HG03520 (cell line): ENCODE data around the gene SYCP3.
"Not testable (repeated sequence)": the region's sequence is repeated elsewhere in the genome, so short reads cannot be mapped to it uniquely, and the experiment has no call there.

ENCODE experiments used
- ATAC-seq: cut with Tn5 transposase; IDR thresholded peaks from one replicate; pipeline ENCODE4 v1.9.1; 2021; ENCODE audit warnings: mild to moderate bottlenecking, moderate library complexity; ENCODE audit not compliant: unreplicated experiment

Gene SYCP3

DNA sequence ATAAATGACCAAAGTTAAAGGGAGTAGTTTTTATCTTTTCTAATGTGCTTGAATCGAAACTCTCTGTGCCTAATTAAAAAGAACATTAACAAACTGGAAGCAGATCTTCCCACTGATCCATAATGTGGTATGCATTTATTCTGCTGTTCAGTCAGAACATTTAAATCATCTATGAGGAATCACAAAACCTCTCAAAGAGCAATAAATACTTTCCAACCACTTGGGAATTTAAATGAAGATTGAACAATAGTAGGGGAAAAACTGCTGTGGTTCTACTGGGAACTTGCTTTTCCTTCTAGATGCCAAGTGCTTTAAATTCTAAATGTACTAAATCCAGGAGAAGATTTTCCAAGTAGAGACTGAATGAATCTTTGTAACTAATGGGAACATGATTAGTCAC is 54.2 kb downstream of the SYCP3 start:
- ATAC-seq, result no peak

DNA sequence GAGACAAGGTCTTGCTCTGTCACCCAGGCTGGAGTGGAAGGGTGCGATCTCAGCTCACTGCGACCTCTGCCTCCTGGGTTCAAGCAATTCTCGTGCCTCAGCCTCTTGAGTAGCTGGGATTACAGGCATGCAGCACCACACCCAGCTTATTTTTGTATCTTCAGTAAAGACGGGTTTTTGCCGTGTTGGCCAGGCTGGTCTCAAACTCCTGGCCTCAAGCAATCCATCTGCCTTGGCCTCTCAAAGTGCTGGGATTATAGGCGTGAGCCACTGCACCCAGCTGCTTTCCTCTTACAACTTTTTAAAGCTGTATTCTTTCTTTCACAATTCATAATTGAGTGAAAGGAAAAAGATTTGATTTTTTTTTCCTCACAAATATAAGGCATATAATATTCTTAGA is 57.6 kb downstream of the SYCP3 start:
- ATAC-seq, result not testable (repeated sequence)

DNA sequence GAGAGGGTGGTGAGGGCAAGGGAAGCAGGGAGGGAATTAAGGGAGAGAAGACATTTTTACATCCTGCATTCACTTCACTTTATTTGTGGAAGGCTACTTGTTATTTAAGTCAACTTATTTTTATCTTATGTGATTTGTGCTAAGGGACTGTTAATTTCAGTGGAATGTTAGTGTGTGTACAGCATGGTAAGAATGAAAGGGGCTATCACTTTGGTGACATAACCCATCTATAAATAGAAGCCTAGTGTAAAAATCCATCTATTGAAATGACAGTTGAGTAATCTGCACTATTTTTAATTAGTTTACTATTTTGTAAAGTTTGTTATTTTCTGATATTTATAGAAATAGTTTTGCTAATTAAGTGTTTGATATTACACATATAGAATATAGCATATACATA is 58.6 kb downstream of the SYCP3 start:
- ATAC-seq, result no peak

DNA sequence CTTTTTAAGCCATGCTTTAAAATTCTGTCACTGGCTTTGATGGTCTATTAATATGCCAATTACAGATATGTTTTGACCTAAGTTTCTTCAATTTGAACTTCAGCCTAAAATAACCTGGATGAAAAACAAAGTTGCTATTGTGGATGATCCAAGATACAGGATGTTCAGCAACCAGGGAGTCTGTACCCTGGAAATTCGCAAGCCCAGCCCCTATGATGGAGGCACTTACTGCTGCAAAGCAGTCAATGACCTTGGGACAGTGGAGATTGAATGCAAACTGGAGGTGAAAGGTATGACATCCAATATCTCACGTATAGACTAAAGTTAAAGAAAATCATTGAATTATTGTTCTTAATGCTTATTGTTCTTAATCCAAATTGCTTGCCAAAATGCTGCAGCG is 59.0 kb downstream of the SYCP3 start:
- no peak for ATAC-seq
